BLaER1 treated with 17β-estradiol and CSF1 and Interleukin-3, amounts not matched to agents 10 nM and 100 nM (cell line): ENCODE data around the gene C20orf204.
A peak's percentile ranks its signal among the peaks of the same experiment; 100 is the strongest.

Experiments
- H3K27ac ChIP-seq, 11 experiments: shearing (Covaris generic); formaldehyde crosslinking; 2 replicates each; pipeline ENCODE4 v1.8.1; 2022
- H3K27me3 ChIP-seq, 11 experiments: shearing (Covaris generic); formaldehyde crosslinking; 2 replicates each; pipeline ENCODE4 v1.8.1; 2022
- H3K36me3 ChIP-seq, 11 experiments: shearing (Covaris generic); formaldehyde crosslinking; 2 replicates each; pipeline ENCODE4 v1.8.1; 2022
- H3K4me1 ChIP-seq, 10 experiments: shearing (Covaris generic); formaldehyde crosslinking; 2 replicates each; pipeline ENCODE4 v1.8.1; 2022
- H3K4me2 ChIP-seq, 11 experiments: shearing (Covaris generic); formaldehyde crosslinking; 2 replicates each; pipeline ENCODE4 v1.8.1; 2022
- H3K4me3 ChIP-seq, 10 experiments: shearing (Covaris generic); formaldehyde crosslinking; 2 replicates each; pipeline ENCODE4 v1.8.1; 2022
- H3K9ac ChIP-seq, 11 experiments: shearing (Covaris generic); formaldehyde crosslinking; 2 replicates each; pipeline ENCODE4 v1.8.1; 2022
- H3K9me3 ChIP-seq, 11 experiments: shearing (Covaris generic); formaldehyde crosslinking; replicated peaks in 1 of 11; 2 replicates each; pipeline ENCODE4 v1.8.1; 2022
- H4K20me1 ChIP-seq, 11 experiments: shearing (Covaris generic); formaldehyde crosslinking; 2 replicates each; pipeline ENCODE4 v1.8.1; 2022
- Cebpa-rat ChIP-seq, 11 experiments: shearing (Covaris generic); IDR thresholded peaks; 2 replicates each; pipeline ENCODE4 v1.8.1; 2022

Gene C20orf204

GRCh38 chr20:64043768-64044167 lies 7.8 kb downstream of the C20orf204 start:
- Histone ChIP-seq H3K36me3 (no peaks in the 10 kb centered on the region), H4K20me1 (peaks cover 0 to 27% (median 6%) of the 10 kb centered on the region in 11 experiments; a peak in 12 of 22 replicates), H3K4me3 (no peak overlapping the region), H3K27ac (no peak overlapping the region), H3K27me3 (peaks cover 73 to 94% (median 92%) of the 10 kb centered on the region in 11 experiments), H3K4me2 (0 out of 22 replicates have a peak overlapping the region, but pooled peaks of 2 of the 11 experiments have one; percentile 51 to 52), H3K4me1 (peaks cover 42 to 81% (median 60%) of the 10 kb centered on the region in 10 experiments), H3K9ac (no peak overlapping the region), H3K9me3 (no peaks in the 10 kb centered on the region)
- no peak for TF ChIP-seq Cebpa-rat (IDR thresholded peaks at IDR 0.05)

GRCh38 chr20:64044484-64045247 lies 8.7 kb downstream of the C20orf204 start:
- Histone ChIP-seq H3K9ac (no peak overlapping the region; a peak in 1 of 22 replicates), H3K4me3 (no peak overlapping the region), H3K36me3 (no peaks in the 10 kb centered on the region), H3K9me3 (no peaks in the 10 kb centered on the region), H3K27me3 (peaks cover 78 to 97% (median 95%) of the 10 kb centered on the region in 11 experiments), H3K27ac (no peak overlapping the region), H3K4me1 (peaks cover 33 to 73% (median 53%) of the 10 kb centered on the region in 10 experiments), H3K4me2 (peak overlapping the region in 10 of 11 experiments; percentile 7 to 72 (median 40); a peak in 14 of 22 replicates), H4K20me1 (peaks cover 0 to 27% (median 6%) of the 10 kb centered on the region in 11 experiments; a peak in 12 of 22 replicates)
- TF ChIP-seq Cebpa-rat (IDR thresholded peaks at IDR 0.05) = no peak

GRCh38 chr20:64045346-64046011 lies 9.5 kb downstream of the C20orf204 start:
- Histone ChIP-seq H3K9ac (no peak overlapping the region), H3K27me3 (peaks cover 78 to 97% (median 95%) of the 10 kb centered on the region in 11 experiments), H3K27ac (no peak overlapping the region)

GRCh38 chr20:64047046-64047389 lies 11.0 kb downstream of the C20orf204 start:
- Histone ChIP-seq H3K4me3 (no peak overlapping the region), H3K27ac (no peak overlapping the region), H3K36me3 (no peaks in the 10 kb centered on the region), H3K9ac (no peak overlapping the region), H3K9me3 (no peaks in the 10 kb centered on the region), H4K20me1 (peaks cover 0 to 39% (median 6%) of the 10 kb centered on the region in 11 experiments; a peak in 12 of 22 replicates), H3K4me2 (no peak overlapping the region), H3K4me1 (peaks cover 22 to 73% (median 52%) of the 10 kb centered on the region in 10 experiments), H3K27me3 (peaks cover 78 to 97% (median 95%) of the 10 kb centered on the region in 11 experiments)
- TF ChIP-seq Cebpa-rat (IDR thresholded peaks at IDR 0.05) = no peak

More at GRCh38 chr20:64045346-64046011, 9.5 kb downstream of the C20orf204 start:
- H3K4me1 ChIP-seq = peaks cover 33 to 73% (median 53%) of the 10 kb centered on the region in 10 experiments
- TF ChIP-seq Cebpa-rat (IDR thresholded peaks at IDR 0.05) = no peak
- peaks cover 0 to 34% (median 6%) of the 10 kb centered on the region in 11 experiments; a peak in 12 of 22 replicates for H4K20me1 ChIP-seq
- peak overlapping the region in 9 of 11 experiments; percentile 10 to 72 (median 55); a peak in 13 of 22 replicates for H3K4me2 ChIP-seq
- H3K36me3 ChIP-seq = no peaks in the 10 kb centered on the region
- H3K4me3 ChIP-seq = no peak overlapping the region
- no peaks in the 10 kb centered on the region for H3K9me3 ChIP-seq

GRCh38 chr20:64047968-64048401 lies 12.0 kb downstream of the C20orf204 start:
- H3K4me2 ChIP-seq = peak overlapping the region; percentile 9 to 56 (median 44); a peak in 13 of 22 replicates
- no peak for TF ChIP-seq Cebpa-rat (IDR thresholded peaks at IDR 0.05)
- peak overlapping the region in 2 of 10 experiments; percentile 37 to 44; a peak in 3 of 20 replicates for H3K4me3 ChIP-seq
- H3K4me1 ChIP-seq = peaks cover 17 to 76% (median 54%) of the 10 kb centered on the region in 10 experiments
- peaks cover 0 to 39% (median 6%) of the 10 kb centered on the region in 11 experiments; a peak in 12 of 22 replicates for H4K20me1 ChIP-seq
- H3K27me3 ChIP-seq = peaks cover 83 to 100% (median 98%) of the 10 kb centered on the region in 11 experiments
- no peak overlapping the region for H3K9ac ChIP-seq
- no peaks in the 10 kb centered on the region for H3K36me3 ChIP-seq
- H3K27ac ChIP-seq = no peak overlapping the region
- no peaks in the 10 kb centered on the region for H3K9me3 ChIP-seq

- Histone ChIP-seq H3K4me1 (peaks cover 17 to 76% (median 54%) of the 10 kb centered on the region in 10 experiments), H3K36me3 (no peaks in the 10 kb centered on the region), H4K20me1 (peaks cover 0 to 39% (median 6%) of the 10 kb centered on the region in 11 experiments; a peak in 12 of 22 replicates), H3K27ac (no peak overlapping the region), H3K27me3 (peaks cover 79 to 100% (median 98%) of the 10 kb centered on the region in 11 experiments), H3K4me3 (peak overlapping the region in 6 of 10 experiments; percentile 9 to 44 (median 28); a peak in 7 of 20 replicates), H3K9ac (peak overlapping the region in 1 of 11 experiments; percentile 48; a peak in 1 of 22 replicates), H3K4me2 (peak overlapping the region; percentile 9 to 56 (median 44); a peak in 17 of 22 replicates), H3K9me3 (no peaks in the 10 kb centered on the region)
- TF ChIP-seq Cebpa-rat (IDR thresholded peaks at IDR 0.05) = no peak
Measured at GRCh38 chr20:64048402-64049044, 12.5 kb downstream of the C20orf204 start.

GRCh38 chr20:64049060-64049877 lies 13.3 kb downstream of the C20orf204 start, which contains the start of gene SOX18:
SOX18 (minus strand) TSS chr20:64049639; CDS start chr20:64049516, 123 bp downstream.
- peaks cover 0 to 39% (median 6%) of the 10 kb centered on the region in 11 experiments; a peak in 12 of 22 replicates for H4K20me1 ChIP-seq
- peak within 1 kb of the TSS; percentile 48 to 69 (median 58) for H3K4me3 ChIP-seq

More at GRCh38 chr20:64049060-64049877, 13.3 kb downstream of the C20orf204 start, which contains the start of gene SOX18:
- no peak for TF ChIP-seq Cebpa-rat (IDR thresholded peaks at IDR 0.05)
- H3K4me1 ChIP-seq = peaks cover 25 to 76% (median 59%) of the 10 kb centered on the region in 10 experiments
- H3K4me2 ChIP-seq = peak within 1 kb of the TSS; percentile 76 to 98 (median 88)
- H3K9me3 ChIP-seq = no peaks in the 10 kb centered on the region
- H3K27ac ChIP-seq = no peak within 1 kb of the TSS
- H3K27me3 ChIP-seq = peaks cover 73 to 100% (median 98%) of the 10 kb centered on the region in 11 experiments
- H3K36me3 ChIP-seq = no peaks in the 10 kb centered on the region
- peak within 1 kb of the TSS in 9 of 11 experiments; percentile 36 to 71 (median 56); a peak in 15 of 22 replicates for H3K9ac ChIP-seq
